Adrenal gland (tissue), 12 donors: ENCODE data around the gene HACD1. TPM values are rescaled to one million over a fixed set of nuclear protein-coding genes. Genes with fewer than 3 reads are reported as not detected.

Source experiments
- DNase-seq, 7 donors: peaks; one replicate each; pipeline ENCODE4 v3.0.0-alpha.2; 2019 to 2020
- H3K27ac ChIP-seq, 5 donors: fragments of 200-600 bp; sonication (generic) in 4 of 5; 1 replicate in 3 of 5; 2 replicates in 2 of 5; pipeline versions ENCODE4 v1.5.1 to v1.8.0; 2016 to 2020; ENCODE audit warnings: mild to moderate bottlenecking in 1 of 5
- H3K27me3 ChIP-seq: fragments of 200-600 bp; 2 replicates; pipeline ENCODE4 v1.8.0; 2021
- H3K36me3 ChIP-seq, 2 donors: fragments of 200-600 bp; replicated peaks in 1 of 2; 1 replicate in 1 of 2; 2 replicates in 1 of 2; pipeline versions ENCODE4 v1.5.1 to v1.8.0; 2018 to 2022
- H3K4me1 ChIP-seq, 2 donors: fragments of 200-600 bp; replicated peaks in 1 of 2; 1 replicate in 1 of 2; 2 replicates in 1 of 2; pipeline versions ENCODE4 v1.5.1 to v1.8.0; 2018 to 2021
- H3K4me3 ChIP-seq, 4 donors: fragments of 200-600 bp; sonication (generic) in 3 of 4; one replicate each; pipeline ENCODE4 v1.5.1; 2016 to 2018
- H3K9me3 ChIP-seq, 3 donors: fragments of 200-600 bp; sonication (generic) in 1 of 3; replicated peaks in 1 of 3; 1 replicate in 2 of 3; 2 replicates in 1 of 3; pipeline versions ENCODE4 v1.5.1 to v1.8.0; 2016 to 2021
- POLR2A ChIP-seq, 2 donors: fragments of 450-650 bp; IDR thresholded peaks; one replicate each; pipeline ENCODE4 v1.6.1; 2017; ENCODE audit warnings: antibody characterized with exemption in 2 of 2, mild to moderate bottlenecking in 2 of 2, moderate library complexity in 1 of 2
- WGBS, 4 donors: extraction: QIAGEN DNeasy Blood & Tissue Kit in 2 of 4; methylation state at CpG; one replicate each; pipeline versions ENCODE4 v1.1.5 to v1.1.7; 2013 to 2017; 5-methylcytosine and 5-hydroxymethylcytosine counted together
- intact Hi-C, 2 donors: fragments of 100-400 bp; cut with DNase I; formaldehyde crosslinking; loops; one replicate each; pipeline versions ENCODE4 v1.14.1 to v1.15.0; 2022 to 2023
- polyA plus RNA-seq, 3 donors: library from polyadenylated mRNA; stranded (reverse); fragments of 200-250 nt in 2 of 3; fragments of 350-450 nt in 1 of 3; fragmentation: Illumina TruSeq in 1 of 3; extraction: RNeasy Lipid Tissue Mini Kit (QIAGEN cat#74804) in 1 of 3; gene quantifications; one replicate each; pipeline ENCODE4 v1.2.3, GENCODE V29; 2013 to 2014
- total RNA-seq, 9 donors: library from RNA; depleted of rRNA in 4 of 9; stranded (reverse); fragments of >200 nt in 4 of 9; fragments of 120-200 nt in 1 of 9; fragmentation: NEBNext Ultra II Directional in 1 of 9; extraction: Animal tissue kit (Norgen Biotek cat#: 25700) in 1 of 9; gene quantifications; one replicate each; pipeline versions ENCODE4 v1.1.0 to v1.2.4, GENCODE V29; 2013 to 2023
- TF ChIP-seq, protein P1 (sequence below), 6 experiments: fragments of 450-650 bp in 4 of 6; fragments of 200-600 bp in 2 of 6; sonication (generic) in 1 of 6; IDR thresholded peaks; 1 replicate in 5 of 6; 2 replicates in 1 of 6; pipeline versions ENCODE4 v1.5.1 to v1.8.0; 2016 to 2021; ENCODE audit warnings: antibody characterized with exemption in 6 of 6, mild to moderate bottlenecking in 2 of 6, moderate library complexity in 1 of 6
- donor health status: healthy with polysubstance abuse.
- donor health status: Bipolar disorder and iron deficiency.
- donor health status: DM: yes; HTN: yes; CAD: no.
- donor health status: DM: no; HTN: no; CAD: no.
- donor health status: DM: no; HTN: no; CAD: no.
- donor health status: DM: yes; HTN: yes; CAD: no.

The HACD1 gene
- total and polyA plus RNA-seq, 12 donors: 1.4 to 23.1 (median 17.6) TPM

DNA sequence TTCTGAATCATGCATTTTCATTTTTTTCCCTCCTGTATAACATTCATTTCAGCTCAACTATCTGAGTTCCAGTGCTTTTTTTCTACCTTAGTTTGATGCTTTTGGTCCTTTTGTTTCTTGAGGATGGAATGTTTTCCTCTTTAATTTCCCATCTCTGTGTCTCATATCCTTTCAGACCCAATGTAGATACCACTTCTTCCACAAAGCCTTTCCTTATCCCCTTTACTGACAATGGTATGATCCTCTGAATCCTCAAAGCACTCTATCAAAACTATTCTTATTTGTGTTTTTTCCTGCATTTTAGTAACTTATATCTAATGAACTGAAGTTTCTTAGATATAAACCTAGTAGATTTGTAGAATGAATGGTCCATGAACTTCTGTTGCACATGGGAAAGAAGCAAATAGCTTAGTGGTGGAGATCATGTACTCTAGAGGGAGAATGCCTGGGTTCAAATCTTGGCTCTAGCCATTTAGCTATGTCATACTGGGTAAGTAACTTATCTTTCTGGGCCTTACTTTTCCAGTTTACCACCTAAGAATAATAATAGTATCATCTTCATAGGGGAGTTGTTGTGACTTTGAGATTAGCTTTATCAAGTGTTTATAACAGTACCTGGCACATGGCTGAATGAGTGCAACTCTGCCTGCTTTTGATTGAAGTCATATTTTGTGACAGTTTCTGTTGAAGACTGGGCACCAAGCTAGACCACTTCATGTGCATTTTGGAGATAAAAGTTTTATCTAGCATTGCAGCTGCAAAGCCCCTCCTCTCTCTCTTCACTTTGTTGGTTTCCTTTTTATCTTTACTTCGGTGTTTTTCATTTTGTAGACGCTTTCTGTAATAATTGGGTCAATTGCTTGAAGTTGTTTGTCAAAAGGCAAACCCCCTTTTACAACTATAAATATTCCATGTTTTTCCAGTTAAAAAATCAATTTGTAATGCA lies 45.3 kb upstream of the HACD1 start:
- peak overlapping the region in 2 of 5 donors; percentile 16 to 18 for H3K27ac ChIP-seq
- H3K4me1 ChIP-seq: peaks cover 9 to 18% of the 10 kb centered on the region in 2 donors
- H3K27me3 ChIP-seq: no peaks in the 10 kb centered on the region
- intact Hi-C loops: no loop called here
- 51 to 62% (median 57%) methylated on average over 2 of the region's 2 CpGs for WGBS, 4 donors
- no peaks in the 10 kb centered on the region for H3K9me3 ChIP-seq
- H3K36me3 ChIP-seq: peaks cover 0 to 5% of the 10 kb centered on the region in 2 donors
- DNase-seq: no peak
- no peak overlapping the region for H3K4me3 ChIP-seq
- TF ChIP-seq POLR2A (IDR thresholded peaks at IDR 0.05): no peak
- TF ChIP-seq, protein P1, sequence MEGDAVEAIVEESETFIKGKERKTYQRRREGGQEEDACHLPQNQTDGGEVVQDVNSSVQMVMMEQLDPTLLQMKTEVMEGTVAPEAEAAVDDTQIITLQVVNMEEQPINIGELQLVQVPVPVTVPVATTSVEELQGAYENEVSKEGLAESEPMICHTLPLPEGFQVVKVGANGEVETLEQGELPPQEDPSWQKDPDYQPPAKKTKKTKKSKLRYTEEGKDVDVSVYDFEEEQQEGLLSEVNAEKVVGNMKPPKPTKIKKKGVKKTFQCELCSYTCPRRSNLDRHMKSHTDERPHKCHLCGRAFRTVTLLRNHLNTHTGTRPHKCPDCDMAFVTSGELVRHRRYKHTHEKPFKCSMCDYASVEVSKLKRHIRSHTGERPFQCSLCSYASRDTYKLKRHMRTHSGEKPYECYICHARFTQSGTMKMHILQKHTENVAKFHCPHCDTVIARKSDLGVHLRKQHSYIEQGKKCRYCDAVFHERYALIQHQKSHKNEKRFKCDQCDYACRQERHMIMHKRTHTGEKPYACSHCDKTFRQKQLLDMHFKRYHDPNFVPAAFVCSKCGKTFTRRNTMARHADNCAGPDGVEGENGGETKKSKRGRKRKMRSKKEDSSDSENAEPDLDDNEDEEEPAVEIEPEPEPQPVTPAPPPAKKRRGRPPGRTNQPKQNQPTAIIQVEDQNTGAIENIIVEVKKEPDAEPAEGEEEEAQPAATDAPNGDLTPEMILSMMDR (IDR thresholded peaks at IDR 0.05): no peak

DNA sequence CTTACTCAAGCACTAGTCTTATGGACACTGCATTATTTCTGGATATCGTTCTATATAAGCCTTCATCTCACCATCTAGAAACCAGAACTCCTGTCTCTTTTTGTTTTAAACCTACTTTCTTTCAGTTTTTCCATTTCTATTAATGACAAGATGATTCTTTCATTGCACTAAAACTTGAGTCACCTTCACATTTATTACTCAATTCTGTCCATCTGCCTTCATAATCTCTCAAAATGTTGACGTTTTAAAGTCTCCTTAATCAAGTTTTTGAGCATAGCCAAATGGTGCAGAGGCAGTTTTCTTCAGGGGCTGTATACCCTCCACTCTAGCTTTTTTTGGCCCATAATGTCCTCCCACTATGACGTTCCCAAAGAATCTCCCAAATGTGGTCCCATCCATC lies 44.3 kb upstream of the HACD1 start:
- peaks cover 9 to 16% of the 10 kb centered on the region in 2 donors for H3K4me1 ChIP-seq
- H3K4me3 ChIP-seq: no peak overlapping the region
- intact Hi-C loops: no loop called here
- 75 to 83% (median 78%) methylated on average over 3 of the region's 3 CpGs for WGBS, 4 donors
- DNase-seq: no peak
- H3K9me3 ChIP-seq: no peaks in the 10 kb centered on the region
- no peaks in the 10 kb centered on the region for H3K27me3 ChIP-seq
- peaks cover 0 to 5% of the 10 kb centered on the region in 2 donors for H3K36me3 ChIP-seq
- peak overlapping the region in 2 of 5 donors; percentile 19 to 24 for H3K27ac ChIP-seq
- TF ChIP-seq POLR2A (IDR thresholded peaks at IDR 0.05): no peak
- TF ChIP-seq, protein P1 (IDR thresholded peaks at IDR 0.05): no peak

DNA sequence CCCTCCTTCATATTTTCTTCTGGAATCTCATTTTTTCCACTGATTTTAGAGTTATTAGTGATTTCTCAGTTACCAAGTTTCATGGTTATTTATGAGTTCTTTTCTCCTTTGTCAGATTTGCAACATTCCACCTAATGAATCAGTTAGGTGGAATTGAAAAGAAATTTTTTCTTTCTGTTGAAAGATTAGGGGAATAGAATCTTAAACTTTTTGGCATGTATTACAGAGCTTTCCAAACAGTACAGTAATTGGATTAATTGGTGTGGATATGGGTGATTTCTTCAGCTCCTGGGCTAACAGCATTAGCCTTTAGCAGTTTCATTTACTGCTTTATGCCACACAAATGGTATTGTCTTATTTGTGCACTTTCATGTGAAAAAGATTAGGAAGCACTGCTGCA lies 43.7 kb upstream of the HACD1 start:
- intact Hi-C loops: no loop called here
- H3K36me3 ChIP-seq: peaks cover 0 to 5% of the 10 kb centered on the region in 2 donors
- DNase-seq: no peak
- TF ChIP-seq, protein P1 (IDR thresholded peaks at IDR 0.05): no peak
- no peak for TF ChIP-seq POLR2A (IDR thresholded peaks at IDR 0.05)
- peaks cover 9 to 10% of the 10 kb centered on the region in 2 donors for H3K4me1 ChIP-seq
- no peaks in the 10 kb centered on the region for H3K9me3 ChIP-seq
- no peaks in the 10 kb centered on the region for H3K27me3 ChIP-seq
- peak overlapping the region in 2 of 5 donors; percentile 19 to 24 for H3K27ac ChIP-seq
- H3K4me3 ChIP-seq: no peak overlapping the region

DNA sequence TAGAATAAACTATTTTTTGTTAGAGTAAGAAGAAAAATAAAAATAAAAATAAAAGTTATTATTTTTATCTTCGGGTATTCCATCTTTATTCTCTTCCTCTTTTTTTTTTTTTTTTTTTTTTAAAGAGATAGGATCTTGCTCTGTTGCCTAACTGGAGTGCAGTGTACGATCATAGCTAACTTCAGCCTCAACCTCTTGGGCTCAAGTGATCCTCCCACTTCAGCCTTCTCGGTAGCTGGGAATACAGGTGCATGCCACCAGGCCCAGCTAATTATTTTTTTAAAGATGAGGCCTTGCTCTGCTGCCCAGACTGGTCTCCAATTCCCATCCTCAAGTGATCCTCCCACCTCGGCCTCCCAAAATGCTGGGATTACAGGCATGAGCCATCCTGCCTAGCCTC lies 42.2 kb upstream of the HACD1 start:
- 85 to 93% (median 87%) methylated on average over 4 of the region's 4 CpGs for WGBS, 4 donors
- Histone ChIP-seq H3K27me3 (no peaks in the 10 kb centered on the region), H3K4me1 (peaks cover 9 to 18% of the 10 kb centered on the region in 2 donors), H3K4me3 (no peak overlapping the region), H3K36me3 (peaks cover 0 to 5% of the 10 kb centered on the region in 2 donors), H3K27ac (no peak overlapping the region), H3K9me3 (no peaks in the 10 kb centered on the region)
- no peak for DNase-seq
- no peak for TF ChIP-seq POLR2A (IDR thresholded peaks at IDR 0.05)
- TF ChIP-seq, protein P1 (IDR thresholded peaks at IDR 0.05): no peak
- intact Hi-C loops: no loop called here
